GM21526 (cell line): ENCODE data around the gene SHE.

Experiments
- ATAC-seq: cut with Tn5 transposase; IDR thresholded peaks from one replicate; pipeline ENCODE4 v1.9.1; 2021; ENCODE audit warnings: moderate library complexity; ENCODE audit not compliant: unreplicated experiment, low FRiP score

Gene SHE

DNA sequence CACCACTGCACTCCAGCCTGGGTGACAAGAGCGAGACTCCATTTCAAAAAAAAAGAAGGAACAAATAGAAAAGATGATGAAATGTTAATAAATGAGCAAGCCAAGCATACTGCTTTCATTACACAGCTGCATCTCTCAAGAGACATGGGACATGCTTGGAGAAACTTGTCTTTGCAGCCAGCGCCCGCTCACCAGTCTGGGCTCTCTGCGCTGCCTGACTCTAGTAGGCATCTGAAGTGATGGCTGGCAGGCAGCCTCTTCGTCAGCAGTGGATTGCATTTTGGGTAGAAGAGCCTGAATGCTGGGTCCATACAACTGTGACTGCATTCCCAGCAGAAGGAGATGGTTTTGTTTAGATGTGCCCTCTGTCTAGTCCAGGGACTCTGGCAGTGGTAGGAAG is 49.1 kb downstream of the SHE start:
- ATAC-seq: no peak

DNA sequence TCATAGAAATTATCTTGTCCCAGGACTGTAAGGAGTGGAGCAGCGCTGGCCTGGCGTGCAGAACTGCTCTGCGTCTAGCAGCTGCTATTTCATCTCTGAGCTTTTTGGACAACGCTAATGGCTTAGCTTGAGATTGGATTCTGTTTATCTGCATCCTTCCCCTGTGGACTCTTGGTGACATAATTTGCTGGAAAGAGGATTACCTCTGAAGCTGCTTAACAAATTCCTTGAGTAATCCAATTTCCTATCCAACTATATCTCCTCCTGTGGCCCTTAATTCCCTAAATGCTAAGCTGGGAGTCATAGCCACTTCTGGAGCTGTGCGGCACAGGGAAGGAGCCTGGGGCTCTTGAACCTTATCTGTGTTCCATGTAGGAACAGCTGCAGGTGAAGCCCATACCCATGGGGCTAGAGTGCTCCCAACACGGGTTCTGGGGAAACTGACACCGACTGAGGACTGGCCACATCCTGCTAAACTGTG is 53.8 kb downstream of the SHE start:
- ATAC-seq: no peak

DNA sequence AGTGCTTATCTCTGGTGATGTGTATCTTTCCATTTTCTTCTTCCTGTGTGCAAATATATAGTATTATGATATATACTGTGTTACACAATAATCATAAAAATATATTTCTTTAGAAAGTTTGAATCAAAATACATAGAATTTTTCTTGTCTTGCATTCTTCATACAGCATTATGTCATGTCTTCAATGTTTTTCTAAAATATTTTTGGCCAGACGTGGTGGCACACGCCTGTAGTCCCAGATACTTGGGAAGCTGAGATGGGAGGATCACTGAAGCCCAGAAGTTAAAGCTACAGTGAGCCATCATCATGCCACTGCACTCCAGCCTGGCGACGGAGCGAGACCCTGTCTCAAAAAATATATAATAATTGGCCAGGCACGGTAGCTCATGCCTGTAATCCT is 55.4 kb downstream of the SHE start:
- ATAC-seq: no peak

DNA sequence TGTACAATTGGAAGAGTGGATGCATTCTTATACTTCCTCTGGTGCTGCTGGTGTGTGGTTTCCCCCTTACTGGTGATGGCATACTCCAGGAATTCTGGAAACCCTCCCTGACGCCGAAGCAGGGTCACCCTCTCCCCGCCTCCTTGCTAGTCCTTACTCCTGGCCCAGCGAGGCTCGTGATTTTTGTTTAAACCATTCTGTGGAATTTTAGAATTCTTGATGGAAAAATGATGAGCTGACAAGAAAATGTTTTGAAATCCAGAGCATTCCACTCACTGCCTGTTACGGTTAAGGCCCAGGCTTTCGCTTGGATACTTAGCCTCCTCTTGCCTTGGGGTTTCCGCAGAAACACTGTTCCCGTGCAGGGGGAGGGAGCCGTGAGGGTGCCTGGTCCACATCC is 55.9 kb downstream of the SHE start:
- ATAC-seq: no peak

DNA sequence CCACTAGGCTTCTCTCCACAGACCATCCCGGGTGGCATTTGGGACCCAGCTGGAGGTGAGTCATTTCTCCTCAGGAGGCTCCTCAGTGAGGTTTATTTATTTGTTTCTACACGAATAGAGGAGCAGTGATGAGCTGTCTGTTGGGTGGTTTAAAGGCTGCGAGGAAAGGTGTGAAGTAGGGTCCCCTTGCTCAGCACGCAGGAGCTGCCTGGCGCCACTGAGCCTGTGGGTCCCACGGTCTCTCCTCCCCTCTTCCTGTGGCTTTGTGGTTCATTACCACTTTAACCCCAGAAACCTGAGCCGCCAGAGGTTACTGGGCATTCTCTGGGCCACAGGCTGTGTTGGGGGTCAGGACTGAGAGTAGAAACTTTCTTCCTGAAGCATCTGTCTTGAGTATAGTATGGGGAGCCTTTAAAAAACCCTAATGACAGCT is 57.2 kb downstream of the SHE start:
- no peak for ATAC-seq

DNA sequence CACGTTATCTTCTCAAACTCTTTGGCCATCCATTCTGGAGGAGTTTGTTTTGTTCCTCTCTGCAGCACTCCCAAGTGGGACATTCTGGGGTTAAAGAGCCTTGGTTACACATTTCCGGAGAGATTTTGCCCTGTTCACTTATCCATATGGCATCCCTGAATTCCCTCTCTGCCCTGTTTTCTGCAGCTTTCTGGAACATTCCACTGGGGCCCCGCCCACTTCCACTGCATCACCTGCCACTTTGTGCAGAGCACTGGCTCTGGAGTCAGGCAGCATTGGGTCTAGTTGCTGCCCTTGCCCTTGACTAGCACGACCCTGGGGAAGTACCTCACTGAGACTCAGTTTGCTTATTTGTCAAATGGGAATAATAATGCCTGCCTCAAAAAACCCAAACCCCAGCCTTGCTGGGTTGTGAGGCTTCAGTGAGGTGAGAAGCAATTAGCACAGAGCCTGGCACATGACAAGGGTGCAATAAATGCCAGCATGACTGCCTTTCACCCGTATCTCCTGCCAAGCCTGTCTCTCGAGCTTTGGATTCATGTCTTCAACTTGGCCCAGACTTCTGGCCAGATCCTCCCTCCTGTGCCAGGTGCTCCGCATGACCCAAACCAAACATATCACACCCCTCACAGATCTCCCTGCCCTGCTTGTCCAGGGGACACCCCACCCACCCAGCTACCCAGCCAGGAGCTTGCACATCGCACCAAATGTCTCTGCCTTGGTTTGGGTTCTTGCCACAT is 58.8 kb downstream of the SHE start:
- ATAC-seq: no peak

DNA sequence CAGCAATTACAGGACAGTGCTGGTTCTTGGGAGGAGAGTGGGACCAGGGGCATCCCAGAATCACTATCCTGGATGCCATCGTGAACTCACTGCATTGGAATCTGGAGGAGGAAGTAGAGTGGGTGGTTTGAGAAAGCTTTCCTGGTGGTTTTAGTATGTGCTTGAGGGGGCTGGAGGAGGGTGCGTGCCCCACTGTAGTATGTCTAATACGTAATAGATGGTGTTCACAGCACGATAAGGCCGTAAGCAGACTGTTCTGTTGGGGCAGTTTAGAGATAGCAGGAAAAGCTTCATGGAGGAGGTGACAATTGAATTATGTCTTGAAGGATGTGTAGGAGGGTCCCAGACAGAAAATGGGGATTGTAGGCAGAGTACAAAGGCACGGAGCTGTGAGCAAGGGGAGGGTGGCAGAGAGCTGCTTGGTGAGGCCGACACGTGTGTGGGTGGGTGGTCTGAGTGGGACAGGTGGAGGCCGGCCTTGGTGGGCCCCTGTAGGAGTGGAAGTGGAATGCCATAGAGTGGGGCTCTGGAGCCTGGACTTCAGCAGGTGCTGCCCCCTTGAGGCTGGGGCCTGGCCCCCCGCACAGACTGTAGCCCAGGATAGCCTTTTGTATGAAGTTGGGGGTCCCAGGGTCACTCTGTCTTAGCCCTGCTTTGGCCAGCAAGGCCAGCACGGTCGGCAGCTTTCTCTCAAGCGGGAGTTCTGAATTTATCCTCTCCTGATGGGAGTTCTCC is 60.0 kb downstream of the SHE start:
- ATAC-seq: no peak

DNA sequence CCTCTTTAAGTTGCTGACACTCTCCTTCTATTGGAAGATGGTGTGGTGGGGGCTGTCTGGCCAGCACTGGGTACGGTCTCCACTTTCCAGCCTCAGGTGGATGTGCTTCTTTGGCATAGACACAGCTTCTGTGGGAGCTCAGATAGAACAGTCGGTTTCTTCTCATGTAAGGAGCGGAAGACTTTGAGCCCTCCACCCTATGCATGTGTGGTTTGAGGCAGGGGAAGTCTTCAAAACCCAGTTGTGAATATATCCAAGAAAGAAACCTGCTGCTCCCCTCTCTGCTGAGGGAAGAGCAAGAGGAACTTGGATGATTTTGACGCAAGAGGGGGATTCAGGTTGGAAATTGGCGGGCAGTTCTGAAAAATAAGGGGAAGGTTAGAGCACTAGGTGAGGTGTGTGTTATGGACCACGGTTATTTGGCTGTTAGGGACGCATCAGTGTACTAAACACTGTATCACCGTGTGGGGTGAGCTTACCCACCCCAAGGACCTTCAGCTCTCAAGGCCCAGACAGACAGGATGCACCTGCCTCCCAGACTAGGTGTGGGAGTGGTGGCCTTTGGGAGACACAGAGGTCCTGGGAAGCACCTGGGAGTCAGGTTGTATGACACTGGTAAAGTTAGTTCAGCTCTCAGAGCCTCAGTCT is 60.8 kb downstream of the SHE start:
- no peak for ATAC-seq

DNA sequence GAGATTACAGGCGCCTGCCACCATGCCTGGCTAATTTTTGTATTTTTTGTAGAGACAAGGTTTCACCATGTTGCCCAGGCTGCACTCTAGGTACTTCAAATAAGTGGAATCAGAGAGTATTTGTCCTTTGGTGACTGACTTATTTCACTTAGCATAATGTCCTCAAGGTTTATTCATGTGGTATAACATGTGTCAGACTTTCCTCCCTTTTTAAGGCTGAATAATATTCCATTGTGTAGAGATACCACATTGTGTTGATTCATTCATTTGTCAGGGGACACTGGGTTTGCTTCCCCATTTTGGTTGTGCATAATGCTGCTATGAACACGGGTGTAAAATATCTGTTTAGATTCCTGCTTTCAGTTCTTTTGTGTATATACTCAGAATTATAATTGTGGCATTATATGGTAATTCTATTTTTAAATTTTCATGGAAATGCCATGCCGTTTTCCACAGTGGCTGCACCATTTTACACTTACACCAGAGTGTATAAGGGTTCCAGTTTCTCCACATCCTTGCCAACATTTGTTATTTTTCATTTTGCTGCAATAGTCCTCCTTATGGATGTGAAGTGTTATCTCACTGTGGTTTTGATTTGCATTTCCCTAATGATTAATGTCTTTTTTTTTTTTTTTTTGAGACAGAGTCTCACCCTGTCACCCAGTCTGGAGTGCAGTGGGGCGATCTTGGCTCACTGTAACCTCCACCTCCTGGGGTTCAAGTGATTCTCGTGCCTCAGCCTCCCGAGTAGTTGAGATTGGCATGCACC is 62.0 kb downstream of the SHE start:
- no peak for ATAC-seq

DNA sequence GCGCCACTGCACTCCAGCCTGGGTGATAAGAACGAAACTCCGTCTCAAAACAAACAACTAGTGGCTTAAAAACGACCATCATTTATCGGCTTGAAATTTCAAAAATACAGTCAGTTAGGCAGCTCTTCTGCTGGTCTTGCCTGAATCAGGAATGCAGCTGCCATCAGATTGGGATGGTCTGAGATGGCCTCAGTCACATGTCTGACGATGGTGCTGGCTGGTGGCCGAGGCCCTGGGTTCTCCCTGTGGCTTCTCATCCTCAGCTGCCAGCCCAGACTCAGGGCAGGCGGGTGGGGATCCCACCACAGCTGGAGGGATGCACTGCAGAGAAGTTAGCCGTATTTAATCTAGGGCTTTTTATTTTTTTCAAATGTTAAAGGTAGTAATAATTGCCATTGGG is 65.8 kb downstream of the SHE start:
- no peak for ATAC-seq

DNA sequence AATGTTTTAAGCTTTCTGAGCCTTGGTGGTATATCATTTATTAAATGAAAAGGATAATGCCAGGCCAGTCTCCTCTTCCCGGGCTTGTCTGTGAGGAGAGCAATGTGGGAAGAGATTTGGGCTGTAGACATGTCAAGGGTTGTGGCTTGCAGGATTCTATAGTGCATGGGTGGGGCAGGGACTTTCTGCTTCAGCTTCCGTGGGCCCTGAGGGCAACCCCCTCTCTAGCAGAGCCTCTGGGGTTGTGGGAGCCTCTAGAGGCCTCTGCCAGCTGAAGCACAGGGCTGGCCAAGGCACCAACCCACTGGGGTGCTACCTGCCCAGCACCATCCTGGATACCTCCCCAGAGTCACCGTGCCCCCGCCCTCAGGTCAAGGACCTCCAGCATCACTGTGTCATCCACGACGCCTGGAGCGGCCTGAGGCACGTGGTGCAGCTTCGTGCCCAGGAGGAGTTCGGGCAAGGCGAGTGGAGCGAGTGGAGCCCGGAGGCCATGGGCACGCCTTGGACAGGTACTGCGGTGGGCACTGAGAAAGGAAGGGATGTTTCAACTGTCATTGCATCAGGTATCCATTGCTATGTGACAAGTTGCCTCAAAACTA is 66.5 kb downstream of the SHE start:
- no peak for ATAC-seq

DNA sequence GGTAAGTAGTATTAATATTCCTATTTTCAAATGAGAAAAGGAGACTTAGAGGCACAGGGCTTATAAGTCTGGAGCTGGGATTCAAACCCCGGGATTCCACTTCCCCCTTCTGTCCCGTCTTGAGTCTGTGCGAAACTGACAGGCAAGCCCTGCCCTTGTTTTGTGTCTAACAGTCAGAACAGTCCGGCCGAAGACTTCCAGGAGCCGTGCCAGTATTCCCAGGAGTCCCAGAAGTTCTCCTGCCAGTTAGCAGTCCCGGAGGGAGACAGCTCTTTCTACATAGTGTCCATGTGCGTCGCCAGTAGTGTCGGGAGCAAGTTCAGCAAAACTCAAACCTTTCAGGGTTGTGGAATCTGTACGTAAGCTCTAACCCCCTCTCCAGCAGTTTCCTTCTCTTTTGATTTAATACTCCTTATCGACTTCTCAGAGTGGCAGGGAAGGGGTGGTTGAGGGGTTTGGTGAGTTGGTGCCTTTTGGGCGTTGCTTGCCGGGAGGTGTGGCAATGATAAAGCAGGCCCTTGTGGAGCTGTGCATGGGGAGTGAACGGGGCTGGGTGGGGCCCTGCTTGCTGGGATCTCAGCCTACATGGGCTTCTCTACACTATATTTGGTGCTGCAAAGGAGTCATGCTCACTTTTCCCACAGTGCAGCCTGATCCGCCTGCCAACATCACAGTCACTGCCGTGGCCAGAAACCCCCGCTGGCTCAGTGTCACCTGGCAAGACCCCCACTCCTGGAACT is 67.7 kb downstream of the SHE start:
- no peak for ATAC-seq

DNA sequence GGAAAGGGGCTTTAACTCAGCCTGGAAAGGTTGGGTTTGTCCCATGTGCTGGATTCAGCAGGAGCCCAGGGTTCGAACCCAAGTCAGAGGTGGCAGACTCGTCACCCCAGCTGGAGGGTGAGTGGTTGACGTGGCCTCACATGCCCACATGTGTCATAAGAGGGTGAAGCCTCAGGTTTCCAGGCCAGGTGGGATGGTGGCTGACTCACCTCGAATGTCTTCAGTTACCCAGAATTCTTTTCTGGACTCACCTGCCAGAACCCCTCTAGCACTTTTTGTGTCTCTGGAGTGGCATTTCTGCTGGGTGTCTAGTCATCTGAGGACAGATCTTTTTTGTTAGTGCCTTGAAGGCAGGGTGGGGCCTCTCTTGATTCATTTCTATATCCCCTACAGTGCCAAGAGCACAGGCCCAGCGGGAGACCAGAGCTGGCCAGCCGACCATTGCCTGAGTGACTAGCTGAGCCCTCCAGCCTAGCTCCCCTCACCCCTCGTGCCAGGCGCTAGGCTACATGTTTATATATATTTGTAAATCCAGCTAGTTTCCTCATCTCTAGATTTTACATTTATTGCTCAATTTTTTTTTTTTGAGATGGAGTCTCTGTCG is 68.9 kb downstream of the SHE start:
- ATAC-seq: no peak

DNA sequence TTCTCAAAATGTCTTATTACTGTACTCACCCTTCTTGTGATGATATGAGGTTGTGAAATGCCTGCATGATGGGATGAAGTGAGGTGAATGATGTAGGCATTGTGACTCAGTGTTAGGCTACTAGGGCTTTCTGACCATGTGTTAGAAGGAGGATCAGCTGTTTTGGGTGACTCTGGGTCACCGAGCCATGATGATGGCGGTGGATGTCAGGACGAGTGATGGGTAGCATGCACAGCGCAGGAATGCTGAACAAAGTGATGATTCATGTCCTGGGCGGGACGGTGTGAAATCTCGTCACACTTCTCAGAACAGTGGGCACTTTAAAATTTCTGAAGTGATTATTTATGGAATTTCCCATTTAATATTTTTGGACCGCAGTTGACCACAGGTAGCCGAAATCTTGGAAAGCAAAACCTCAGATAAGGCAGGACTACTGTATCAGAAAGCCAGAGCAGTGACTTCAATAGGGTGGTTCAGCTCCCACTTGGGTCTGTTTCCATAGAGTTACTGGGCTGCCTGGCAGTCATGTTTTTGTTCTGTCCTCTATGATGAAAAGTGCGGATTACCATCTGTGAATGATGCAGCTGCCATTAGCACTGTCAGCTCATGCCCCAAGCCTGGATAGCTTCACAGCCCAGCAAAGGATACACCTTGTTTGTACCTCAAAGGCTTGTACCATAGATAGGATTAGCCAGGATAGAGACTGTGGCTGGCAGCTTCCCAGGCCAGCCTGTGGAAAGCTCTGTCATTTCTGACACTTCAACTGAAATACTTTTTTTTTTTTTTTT is 70.4 kb downstream of the SHE start:
- ATAC-seq: no peak

DNA sequence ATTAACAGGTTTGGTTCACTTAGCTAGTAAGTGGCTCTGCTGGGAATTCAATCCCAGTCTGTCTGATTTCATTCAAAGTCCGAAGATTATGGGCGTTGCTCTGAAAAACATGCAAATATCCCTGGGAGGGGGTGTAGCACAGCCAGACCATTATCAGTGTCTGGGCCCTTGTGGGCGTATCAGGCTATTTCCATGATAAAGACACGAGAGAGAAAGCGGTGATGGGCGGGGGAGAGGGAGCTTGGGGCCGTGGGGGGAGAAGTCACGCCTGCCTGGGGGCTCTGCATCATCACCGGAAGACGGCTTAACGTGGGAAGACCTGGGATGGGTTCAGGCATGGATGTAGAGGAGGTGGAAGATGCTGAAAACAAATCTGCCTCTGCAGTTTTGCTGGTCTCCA is 71.3 kb downstream of the SHE start:
- ATAC-seq: no peak

DNA sequence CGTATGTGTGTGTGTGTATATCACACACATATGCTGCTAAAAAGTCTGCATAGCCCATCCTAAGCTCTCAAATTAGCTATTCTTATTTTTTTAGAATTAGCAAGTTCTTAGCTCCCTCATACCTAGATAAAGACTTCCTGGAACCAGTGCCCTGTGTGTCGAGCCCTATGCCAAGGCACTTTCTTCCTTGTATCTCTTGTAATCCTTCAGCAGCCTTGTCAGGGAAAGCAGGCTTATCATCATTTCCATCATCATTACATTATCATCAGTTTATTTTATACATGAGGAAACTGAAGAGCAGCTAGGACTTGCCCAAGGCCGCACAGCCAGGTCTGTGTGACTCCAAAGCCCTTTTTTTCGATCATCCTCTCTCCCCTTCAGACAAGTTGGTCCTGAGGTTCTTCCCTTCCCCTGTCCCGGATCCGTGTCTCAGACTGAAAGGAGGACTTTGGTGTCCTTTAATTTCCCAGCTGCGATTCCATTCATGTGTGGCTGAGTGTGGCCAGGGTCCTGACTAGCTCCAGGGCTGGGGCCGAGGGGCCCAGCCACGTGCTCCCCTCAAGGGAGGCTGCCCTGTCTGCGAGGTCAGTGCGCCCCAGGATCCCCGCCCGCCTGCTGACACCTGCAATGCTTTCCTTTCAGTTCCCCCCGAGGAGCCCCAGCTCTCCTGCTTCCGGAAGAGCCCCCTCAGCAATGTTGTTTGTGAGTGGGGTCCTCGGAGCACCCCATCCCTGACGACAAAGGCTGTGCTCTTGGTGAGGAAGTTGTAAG is 72.2 kb downstream of the SHE start:
- ATAC-seq: no peak
